Naive thymus-derived CD4-positive, alpha-beta T cell (primary cell): ENCODE results near the gene NPAS3. TPM values are rescaled to one million over a fixed set of nuclear protein-coding genes. Genes with fewer than 3 reads are reported as not detected.

Source experiments
- ATAC-seq: fragments of 150-1000 bp; cut with Tn5 transposase; 2 replicates; pipeline ENCODE4 v1.10.0; 2021; ENCODE audit warnings: mild to moderate bottlenecking, moderate library complexity
- CTCF ChIA-PET: fragments of 350-600 bp; sonication (Branson Sonifier 250); formaldehyde crosslinking; loops from one replicate; lab custom pipeline; 2021; ENCODE audit warnings: antibody characterized with exemption; lab: Charles Lee
- POLR2A ChIA-PET: fragments of 350-600 bp; sonication (Branson Sonifier 250); formaldehyde crosslinking; loops from one replicate; lab custom pipeline; 2021; ENCODE audit warnings: antibody characterized with exemption, inconsistent platforms; lab: Charles Lee
- DNase-seq, 9 donors: peaks; one replicate each; pipeline versions ENCODE4 v3.0.0 to v3.0.0-alpha.2; 2020 to 2022; ENCODE audit warnings: mixed read lengths in 1 of 9
- H3K27ac ChIP-seq: one replicate; pipeline ENCODE4 v1.7.0; 2013; ENCODE audit warnings: mild to moderate bottlenecking, low read depth, low read length, moderate library complexity
- H3K27me3 ChIP-seq, 2 donors: one replicate each; pipeline ENCODE4 v1.7.0; 2013; ENCODE audit warnings: low read length in 2 of 2, mild to moderate bottlenecking in 2 of 2, moderate library complexity in 2 of 2; ENCODE audit not compliant: control insufficient read depth in 2 of 2, insufficient read depth in 2 of 2
- H3K36me3 ChIP-seq, 3 experiments: 1 replicate in 2 of 3; 2 replicates in 1 of 3; pipeline ENCODE4 v1.7.0; 2013; ENCODE audit warnings: low read length in 3 of 3, mild to moderate bottlenecking in 3 of 3, moderate library complexity in 1 of 3; ENCODE audit not compliant: insufficient read depth in 3 of 3, control insufficient read depth in 2 of 3
- H3K4me1 ChIP-seq, 2 donors: one replicate each; pipeline ENCODE4 v1.7.0; 2013; ENCODE audit warnings: low read length in 2 of 2, mild to moderate bottlenecking in 2 of 2, moderate library complexity in 1 of 2; ENCODE audit not compliant: control insufficient read depth in 2 of 2, insufficient read depth in 2 of 2
- H3K4me3 ChIP-seq: 2 replicates; pipeline ENCODE4 v1.7.0; 2013; ENCODE audit warnings: mild to moderate bottlenecking, low read length
- H3K9me3 ChIP-seq, 3 experiments: 1 replicate in 2 of 3; 2 replicates in 1 of 3; pipeline ENCODE4 v1.7.0; 2013; ENCODE audit warnings: low read length in 3 of 3; ENCODE audit not compliant: control insufficient read depth in 2 of 3
- H3K27ac Mint-ChIP-seq, 9 donors: one replicate each; pipeline ENCODE4 v1.8.0; 2020 to 2022; ENCODE audit warnings: mixed read lengths in 9 of 9, mild to moderate bottlenecking in 8 of 9, moderate library complexity in 5 of 9, inconsistent platforms in 2 of 9
- H3K27me3 Mint-ChIP-seq, 5 donors: one replicate each; pipeline ENCODE4 v1.8.0; 2021 to 2022; ENCODE audit warnings: mixed read lengths in 5 of 5, mild to moderate bottlenecking in 1 of 5
- H3K36me3 Mint-ChIP-seq, 5 donors: one replicate each; pipeline ENCODE4 v1.8.0; 2020 to 2022; ENCODE audit warnings: mixed read lengths in 5 of 5, mild to moderate bottlenecking in 3 of 5, inconsistent platforms in 1 of 5
- H3K4me1 Mint-ChIP-seq, 7 donors: one replicate each; pipeline ENCODE4 v1.8.0; 2020 to 2022; ENCODE audit warnings: mixed read lengths in 7 of 7, mild to moderate bottlenecking in 3 of 7, inconsistent platforms in 1 of 7
- H3K4me3 Mint-ChIP-seq, 10 donors: one replicate each; pipeline ENCODE4 v1.8.0; 2020 to 2022; ENCODE audit warnings: mild to moderate bottlenecking in 10 of 10, mixed read lengths in 10 of 10, moderate library complexity in 6 of 10, inconsistent platforms in 2 of 10
- H3K9me3 Mint-ChIP-seq, 11 donors: one replicate each; pipeline ENCODE4 v1.8.0; 2020 to 2022; ENCODE audit warnings: mixed read lengths in 11 of 11, mild to moderate bottlenecking in 4 of 11, inconsistent platforms in 1 of 11, moderate library complexity in 1 of 11
- intact Hi-C, 2 donors: fragments of 100-400 bp; cut with micrococcal nuclease; formaldehyde crosslinking; loops; one replicate each; pipeline ENCODE4 v1.15.1; 2023
- polyA plus RNA-seq, 2 donors: library from polyadenylated mRNA; unstranded; fragments of 300-500 nt; fragmentation: Illumina TruSeq; gene quantifications; one replicate each; pipeline ENCODE4 v1.2.3, GENCODE V29; 2021
- total RNA-seq, 6 experiments: library from RNA in 5 of 6; stranded (reverse) in 5 of 6; gene quantifications; 1 replicate in 5 of 6; 2 replicates in 1 of 6; pipeline ENCODE4 v1.2.3 and lab custom pipeline; 2021 to 2026

The NPAS3 gene
- total and polyA plus RNA-seq, 7 experiments from 2014 or later = not detected

GRCh38 chr14:33449703-33450395 is 511.2 kb downstream of the NPAS3 start:
- no peak overlapping the region for H3K4me3 Mint-ChIP-seq
- H3K4me3 ChIP-seq = no peak overlapping the region
- intact Hi-C loops = no loop called here
- H3K4me1 ChIP-seq = no peaks in the 10 kb centered on the region
- no peak overlapping the region for H3K27ac Mint-ChIP-seq
- no peaks in the 10 kb centered on the region for H3K27me3 Mint-ChIP-seq
- H3K27ac ChIP-seq = no peak overlapping the region
- H3K36me3 Mint-ChIP-seq = no peaks in the 10 kb centered on the region
- no peaks in the 10 kb centered on the region for H3K27me3 ChIP-seq
- H3K36me3 ChIP-seq = no peaks in the 10 kb centered on the region
- peaks cover 0 to 2% (median 0%) of the 10 kb centered on the region in 11 donors for H3K9me3 Mint-ChIP-seq
- no peak for ATAC-seq
- no peak for DNase-seq
- CTCF ChIA-PET = no interaction called here
- no peaks in the 10 kb centered on the region for H3K9me3 ChIP-seq
- POLR2A ChIA-PET = no interaction called here
- H3K4me1 Mint-ChIP-seq = peaks cover 0 to 12% (median 10%) of the 10 kb centered on the region in 7 donors

GRCh38 chr14:33450416-33450815 is 511.7 kb downstream of the NPAS3 start:
- Histone ChIP-seq H3K36me3 (no peaks in the 10 kb centered on the region), H3K4me3 (no peak overlapping the region), H3K4me1 (no peaks in the 10 kb centered on the region), H3K27me3 (no peaks in the 10 kb centered on the region), H3K9me3 (no peaks in the 10 kb centered on the region), H3K27ac (no peak overlapping the region)
- CTCF ChIA-PET = no interaction called here
- peaks cover 0 to 2% (median 0%) of the 10 kb centered on the region in 11 donors for H3K9me3 Mint-ChIP-seq
- DNase-seq (no peak), ATAC-seq (no peak)
- no peak overlapping the region for H3K4me3 Mint-ChIP-seq
- H3K4me1 Mint-ChIP-seq = peaks cover 0 to 12% (median 10%) of the 10 kb centered on the region in 7 donors
- no peak overlapping the region for H3K27ac Mint-ChIP-seq
- no peaks in the 10 kb centered on the region for H3K27me3 Mint-ChIP-seq
- intact Hi-C loops = no loop called here
- no peaks in the 10 kb centered on the region for H3K36me3 Mint-ChIP-seq
- POLR2A ChIA-PET = no interaction called here

GRCh38 chr14:33451211-33451610 is 512.5 kb downstream of the NPAS3 start:
- Histone ChIP-seq H3K27me3 (no peaks in the 10 kb centered on the region), H3K9me3 (no peaks in the 10 kb centered on the region), H3K27ac (no peak overlapping the region), H3K4me1 (no peaks in the 10 kb centered on the region), H3K36me3 (no peaks in the 10 kb centered on the region), H3K4me3 (no peak overlapping the region)
- DNase-seq (no peak), ATAC-seq (no peak)
- POLR2A ChIA-PET = no interaction called here
- H3K27me3 Mint-ChIP-seq = no peaks in the 10 kb centered on the region
- H3K36me3 Mint-ChIP-seq = no peaks in the 10 kb centered on the region
- peaks cover 0 to 12% (median 10%) of the 10 kb centered on the region in 7 donors for H3K4me1 Mint-ChIP-seq
- peaks cover 0 to 3% (median 0%) of the 10 kb centered on the region in 11 donors for H3K9me3 Mint-ChIP-seq
- intact Hi-C loops = no loop called here
- H3K27ac Mint-ChIP-seq = no peak overlapping the region
- no peak overlapping the region for H3K4me3 Mint-ChIP-seq
- CTCF ChIA-PET = no interaction called here

GRCh38 chr14:33452995-33453394 is 514.3 kb downstream of the NPAS3 start:
- no peaks in the 10 kb centered on the region for H3K4me1 ChIP-seq
- ChIA-PET CTCF (no interaction called here), POLR2A (no interaction called here)
- ATAC-seq = no peak
- Mint-ChIP-seq H3K4me1 (peaks cover 0 to 12% (median 10%) of the 10 kb centered on the region in 7 donors), H3K27ac (no peak overlapping the region), H3K9me3 (peaks cover 0 to 3% (median 0%) of the 10 kb centered on the region in 11 donors), H3K36me3 (no peaks in the 10 kb centered on the region), H3K27me3 (no peaks in the 10 kb centered on the region), H3K4me3 (no peak overlapping the region)
- no peaks in the 10 kb centered on the region for H3K27me3 ChIP-seq
- no peak for DNase-seq
- H3K4me3 ChIP-seq = no peak overlapping the region
- no peaks in the 10 kb centered on the region for H3K36me3 ChIP-seq
- no peaks in the 10 kb centered on the region for H3K9me3 ChIP-seq
- intact Hi-C loops = no loop called here
- H3K27ac ChIP-seq = no peak overlapping the region

- CTCF ChIA-PET = no interaction called here
- Histone ChIP-seq H3K36me3 (no peaks in the 10 kb centered on the region), H3K27me3 (no peaks in the 10 kb centered on the region), H3K9me3 (no peaks in the 10 kb centered on the region), H3K27ac (no peak overlapping the region), H3K4me1 (no peaks in the 10 kb centered on the region), H3K4me3 (no peak overlapping the region)
- peaks cover 0 to 12% (median 10%) of the 10 kb centered on the region in 7 donors for H3K4me1 Mint-ChIP-seq
- ATAC-seq (no peak), DNase-seq (no peak)
- H3K27ac Mint-ChIP-seq = no peak overlapping the region
- peak overlapping the region in 3 of 10 donors; percentile 4 to 24 (median 11) for H3K4me3 Mint-ChIP-seq
- H3K27me3 Mint-ChIP-seq = no peaks in the 10 kb centered on the region
- intact Hi-C loops = no loop called here
- H3K9me3 Mint-ChIP-seq = peaks cover 0 to 3% (median 0%) of the 10 kb centered on the region in 11 donors
- POLR2A ChIA-PET = no interaction called here
- no peaks in the 10 kb centered on the region for H3K36me3 Mint-ChIP-seq
Measured at GRCh38 chr14:33454022-33454595, 515.4 kb downstream of the NPAS3 start.

- H3K4me3 ChIP-seq = no peak overlapping the region
- Mint-ChIP-seq H3K4me3 (peak overlapping the region in 2 of 10 donors; percentile 4 to 11), H3K27ac (no peak overlapping the region), H3K9me3 (peaks cover 0 to 3% (median 0%) of the 10 kb centered on the region in 11 donors), H3K27me3 (no peaks in the 10 kb centered on the region), H3K36me3 (no peaks in the 10 kb centered on the region), H3K4me1 (peaks cover 0 to 12% (median 10%) of the 10 kb centered on the region in 7 donors)
- ChIA-PET CTCF (no interaction called here), POLR2A (no interaction called here)
- no peaks in the 10 kb centered on the region for H3K4me1 ChIP-seq
- H3K27ac ChIP-seq = no peak overlapping the region
- DNase-seq = no peak
- H3K27me3 ChIP-seq = no peaks in the 10 kb centered on the region
- intact Hi-C loops = no loop called here
- H3K36me3 ChIP-seq = no peaks in the 10 kb centered on the region
- ATAC-seq = no peak
- H3K9me3 ChIP-seq = no peaks in the 10 kb centered on the region
Measured at GRCh38 chr14:33454707-33455106, 516.0 kb downstream of the NPAS3 start.
